Measurements from ENCODE around the gene MPPE1.

The MPPE1 gene

DNA sequence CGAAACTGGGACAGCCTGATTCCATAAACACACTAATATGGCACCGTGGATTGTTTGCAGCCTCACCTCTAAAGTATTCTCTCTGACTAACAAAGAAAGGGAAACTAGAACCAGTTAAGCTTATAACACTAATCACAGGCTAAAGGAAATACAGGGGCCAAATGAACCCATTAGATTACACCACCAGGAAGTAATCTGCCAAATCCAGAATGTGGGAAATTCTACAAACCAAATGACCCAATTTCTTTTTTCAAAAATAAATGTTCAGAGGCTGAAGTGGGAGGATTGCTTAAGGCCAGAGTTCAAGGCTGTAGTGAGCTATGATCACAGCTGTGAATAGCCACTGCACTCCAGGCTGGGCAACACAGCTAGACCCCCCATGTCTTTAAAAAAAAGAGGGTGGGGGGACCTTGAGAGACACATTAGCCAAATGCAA, 1.5 kb upstream of the MPPE1 start:
- no peak for TF ChIP-seq CTCF (conservative IDR thresholded peaks at IDR 0.05)
- H3K27ac ChIP-seq = no peak overlapping the region

- H3K27ac ChIP-seq = peak overlapping the region; percentile 79
- no peak for TF ChIP-seq CTCF (conservative IDR thresholded peaks at IDR 0.05)
Measured at GRCh38 chr18:11909061-11909455, 941 bp upstream of the MPPE1 start.

DNA sequence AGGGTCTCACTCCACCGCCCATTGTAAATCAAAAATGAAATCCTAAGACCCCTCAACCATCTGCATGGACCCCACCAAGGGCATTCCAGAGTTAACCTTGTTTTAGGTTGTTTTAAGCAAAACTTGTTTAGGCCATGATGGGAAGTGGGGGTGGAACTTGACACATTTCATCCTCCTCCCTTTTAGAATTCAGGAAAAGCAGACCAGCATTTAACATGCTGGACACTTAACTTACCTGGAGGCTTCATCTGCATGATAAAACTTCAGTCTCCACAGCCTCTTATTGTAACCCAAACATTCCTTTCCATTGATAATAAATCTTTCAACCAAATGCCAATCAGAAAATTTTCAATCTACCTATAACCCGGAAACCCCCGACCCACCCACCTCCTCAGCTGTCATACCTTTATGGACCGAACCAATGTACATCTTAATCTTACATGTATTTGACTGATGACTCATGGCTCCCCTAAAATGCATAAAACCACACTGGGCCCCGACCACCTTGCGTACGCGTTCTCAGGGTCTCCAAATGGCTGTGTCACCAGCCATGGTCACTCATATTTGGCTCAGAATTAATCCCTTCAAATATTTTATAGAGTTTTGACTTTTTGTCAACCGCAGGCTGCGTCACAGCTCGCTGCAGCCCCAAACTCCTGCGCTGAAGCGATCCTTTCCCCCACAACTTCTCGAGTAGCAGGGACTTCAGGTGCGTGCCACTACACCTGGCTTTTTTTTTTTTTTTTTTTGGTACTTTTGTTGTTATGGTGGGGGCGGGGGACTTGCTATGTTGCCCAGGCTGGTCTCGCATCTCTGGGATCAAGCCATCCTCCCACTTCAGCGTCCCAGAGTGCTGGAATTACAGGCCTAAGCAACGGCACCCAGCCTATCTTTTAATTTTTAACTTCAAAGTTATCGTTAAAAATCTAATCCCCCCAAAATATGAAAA, 917 bp downstream of the MPPE1 start:
- H3K27ac ChIP-seq = peak overlapping the region; percentile 79
- no peak for TF ChIP-seq CTCF (conservative IDR thresholded peaks at IDR 0.05)

- TF ChIP-seq CTCF (conservative IDR thresholded peaks at IDR 0.05) = no peak
- no peak overlapping the region for H3K27ac ChIP-seq
Measured at GRCh38 chr18:11906176-11906575, 1.9 kb downstream of the MPPE1 start.

DNA sequence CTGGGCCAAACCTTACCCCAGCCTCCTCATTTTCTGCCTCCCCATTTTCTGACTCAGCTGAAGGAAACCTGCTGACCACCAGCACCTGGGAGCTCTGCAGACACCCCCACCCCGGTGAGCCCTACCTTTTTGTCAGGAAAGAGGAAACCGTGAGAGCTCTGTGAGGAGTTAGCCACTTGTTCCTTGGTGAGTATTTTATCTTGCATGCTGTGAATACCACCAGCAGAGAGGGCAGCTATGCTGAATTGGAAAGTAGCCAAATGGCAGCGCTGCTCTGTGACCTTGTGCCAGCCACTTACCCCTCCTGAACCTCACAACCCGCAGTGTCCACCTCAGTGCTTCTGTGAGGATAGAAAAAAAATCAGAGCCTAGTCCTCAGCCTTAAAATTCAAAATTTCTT, 2.5 kb downstream of the MPPE1 start:
- H3K27ac ChIP-seq = no peak overlapping the region
- TF ChIP-seq CTCF (conservative IDR thresholded peaks at IDR 0.05) = no peak

DNA sequence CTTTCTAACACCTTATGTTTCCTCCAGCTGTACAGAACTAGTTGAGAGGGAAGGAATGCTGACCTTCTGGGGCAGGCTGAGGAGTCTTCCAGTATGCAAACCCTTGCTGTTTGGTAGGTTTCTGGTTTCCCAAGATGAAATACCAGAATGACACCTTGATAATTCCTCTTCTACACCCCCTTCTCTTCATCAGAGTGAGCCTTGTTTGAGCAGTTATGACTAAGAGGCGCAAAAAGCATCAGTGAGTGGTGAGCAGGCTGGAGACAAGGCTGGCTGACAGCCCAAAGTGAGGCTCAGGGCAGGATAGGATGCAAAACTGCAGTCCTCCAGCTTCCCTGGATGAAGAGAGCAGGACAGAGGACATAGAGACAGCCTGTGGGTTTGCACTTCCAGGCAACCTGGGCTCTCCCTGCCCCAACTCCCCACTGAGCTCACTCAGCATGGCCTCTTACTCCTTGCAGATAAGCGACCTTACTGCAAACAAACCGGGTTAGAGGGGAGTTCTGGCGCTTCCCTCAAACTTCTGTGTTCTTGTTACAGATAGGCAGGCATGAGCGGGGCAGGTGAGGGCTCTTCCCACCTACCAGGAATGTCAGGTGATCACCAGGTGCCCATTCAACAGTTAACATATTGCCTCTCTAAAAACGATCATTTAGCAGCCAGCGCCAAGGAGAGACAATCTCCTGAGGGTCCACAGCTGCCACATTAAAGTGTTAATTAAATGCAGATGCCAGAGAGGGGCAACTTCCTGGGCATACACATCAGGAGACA, 5.4 kb downstream of the MPPE1 start:
- no peak overlapping the region for H3K27ac ChIP-seq
- TF ChIP-seq CTCF (conservative IDR thresholded peaks at IDR 0.05) = no peak

GRCh38 chr18:11901826-11902438, 6.2 kb downstream of the MPPE1 start:
- no peak overlapping the region for H3K27ac ChIP-seq
- TF ChIP-seq CTCF (conservative IDR thresholded peaks at IDR 0.05) = no peak

All from VCaP (cell line).